B cell (primary cell): Measurements from ENCODE around the gene GPR83. TPM values are rescaled to one million over a fixed set of nuclear protein-coding genes. Genes with fewer than 3 reads are reported as not detected.

Source experiments
- ATAC-seq: fragments of 200-7000 bp; cut with Tn5 transposase; one replicate; pipeline ENCODE4 v1.10.0; 2021; ENCODE audit warnings: low read depth, mild to moderate bottlenecking, moderate number of reproducible peaks, moderate library complexity
- CTCF ChIA-PET: fragments of 350-600 bp; sonication (Branson Sonifier 250); formaldehyde crosslinking; loops from one replicate; lab custom pipeline; 2021; ENCODE audit warnings: antibody characterized with exemption, inconsistent platforms; lab: Charles Lee
- POLR2A ChIA-PET: fragments of 350-600 bp; sonication (Branson Sonifier 250); formaldehyde crosslinking; loops from one replicate; lab custom pipeline; 2021; ENCODE audit warnings: antibody characterized with exemption; lab: Charles Lee
- DNase-seq: peaks from one replicate; pipeline ENCODE4 v3.0.0; 2013
- H2AFZ ChIP-seq: 2 replicates; pipeline ENCODE4 v1.6.1; 2012; ENCODE audit warnings: mild to moderate bottlenecking, low read depth, low read length; ENCODE audit not compliant: insufficient read depth, poor library complexity, severe bottlenecking
- H3K27ac ChIP-seq, 2 donors: 1 replicate in 1 of 2; 2 replicates in 1 of 2; pipeline ENCODE4 v1.5.1; 2012 to 2013; ENCODE audit warnings: low read length in 2 of 2, mild to moderate bottlenecking in 2 of 2, moderate library complexity in 1 of 2
- H3K27me3 ChIP-seq, 4 experiments: fragments of 200-600 bp in 1 of 4; sonication (generic) in 1 of 4; replicated peaks in 1 of 4; 1 replicate in 2 of 4; 2 replicates in 2 of 4; pipeline versions ENCODE4 v1.6.1 to v1.7.0; 2013 to 2016; ENCODE audit warnings: low read length in 3 of 4, mild to moderate bottlenecking in 2 of 4, mixed read lengths in 1 of 4, moderate library complexity in 1 of 4; ENCODE audit not compliant: insufficient read depth in 4 of 4, control insufficient read depth in 3 of 4; ENCODE audit errors: control extremely low read depth in 1 of 4
- H3K36me3 ChIP-seq, 2 experiments: replicated peaks in 1 of 2; 1 replicate in 1 of 2; 2 replicates in 1 of 2; pipeline versions ENCODE4 v1.6.1 to v1.7.1; 2013; ENCODE audit warnings: low read length in 1 of 2; ENCODE audit not compliant: insufficient read depth in 2 of 2, control insufficient read depth in 1 of 2; ENCODE audit errors: control extremely low read depth in 1 of 2, extremely low read depth in 1 of 2
- H3K4me1 ChIP-seq, 2 donors: fragments of 200-600 bp in 1 of 2; sonication (generic) in 1 of 2; 1 replicate in 1 of 2; 2 replicates in 1 of 2; pipeline versions ENCODE4 v1.5.1 to v1.6.1; 2013 to 2017; ENCODE audit warnings: low read length in 2 of 2; ENCODE audit not compliant: control insufficient read depth in 2 of 2, insufficient read depth in 2 of 2
- H3K4me2 ChIP-seq: replicated peaks from 2 replicates; pipeline ENCODE3; 2012; ENCODE audit warnings: mild to moderate bottlenecking, low read depth, low read length; ENCODE audit not compliant: poor library complexity, severe bottlenecking
- H3K4me3 ChIP-seq, 5 experiments: fragments of 200-600 bp in 1 of 5; sonication (generic) in 1 of 5; 1 replicate in 3 of 5; 2 replicates in 2 of 5; pipeline versions ENCODE4 v1.5.1 to v1.7.0; 2011 to 2016; ENCODE audit warnings: low read length in 4 of 5, mild to moderate bottlenecking in 4 of 5, low read depth in 2 of 5, control low read depth in 1 of 5, moderate library complexity in 1 of 5; ENCODE audit not compliant: insufficient read depth in 1 of 5; ENCODE audit errors: control extremely low read depth in 1 of 5, extremely low read depth in 1 of 5
- H3K79me2 ChIP-seq: fragments of 200-600 bp; sonication (generic); one replicate; pipeline ENCODE4 v1.6.0; 2016; ENCODE audit warnings: low read length; ENCODE audit not compliant: control insufficient read depth, insufficient read depth
- H3K9ac ChIP-seq: fragments of 200-600 bp; sonication (generic); 2 replicates; pipeline ENCODE4 v1.6.1; 2017; ENCODE audit warnings: mild to moderate bottlenecking, low read length, moderate library complexity
- H3K9me3 ChIP-seq, 3 donors: one replicate each; pipeline versions ENCODE4 v1.6.1 to v1.7.1; 2013; ENCODE audit warnings: low read length in 2 of 3; ENCODE audit not compliant: control insufficient read depth in 2 of 3, insufficient read depth in 1 of 3; ENCODE audit errors: control extremely low read depth in 1 of 3
- H4K20me1 ChIP-seq: 2 replicates; pipeline ENCODE4 v1.6.0; 2012; ENCODE audit warnings: mild to moderate bottlenecking, low read length; ENCODE audit not compliant: insufficient read depth, control insufficient read depth, poor library complexity, severe bottlenecking
- H3K27ac Mint-ChIP-seq: one replicate; pipeline ENCODE4 v1.8.0; 2021; ENCODE audit warnings: mixed read lengths
- H3K27me3 Mint-ChIP-seq: one replicate; pipeline ENCODE4 v1.8.0; 2021; ENCODE audit warnings: mixed read lengths
- H3K4me1 Mint-ChIP-seq: one replicate; pipeline ENCODE4 v1.8.0; 2021; ENCODE audit warnings: mixed read lengths
- H3K4me3 Mint-ChIP-seq: one replicate; pipeline ENCODE4 v1.8.0; 2021; ENCODE audit warnings: mixed read lengths
- H3K9me3 Mint-ChIP-seq: one replicate; pipeline ENCODE4 v1.8.0; 2022; ENCODE audit warnings: mixed read lengths; ENCODE audit not compliant: insufficient read depth
- CTCF ChIP-seq: fragments of 200-600 bp; IDR thresholded peaks from one replicate; pipeline ENCODE4 v1.8.0; 2022; ENCODE audit warnings: antibody characterized with exemption, mild to moderate bottlenecking
- EZH2 ChIP-seq: IDR thresholded peaks from 2 replicates; pipeline ENCODE4 v1.6.1; 2012; ENCODE audit warnings: borderline replicate concordance, low read depth, mild to moderate bottlenecking, moderate library complexity, low read length; ENCODE audit not compliant: insufficient read depth, poor library complexity, severe bottlenecking
- WGBS: methylation state at CpG from one replicate; pipeline ENCODE4 v1.1.5; 2013; ENCODE audit warnings: missing lambda C conversion rate; ENCODE audit not compliant: insufficient coverage; 5-methylcytosine and 5-hydroxymethylcytosine counted together
- intact Hi-C: fragments of 100-400 bp; cut with micrococcal nuclease; formaldehyde crosslinking; loops from one replicate; pipeline ENCODE4 v1.10.0; 2022
- polyA plus RNA-seq: library from polyadenylated mRNA; depleted of rRNA; stranded (reverse); fragments of >200 nt; gene quantifications from 2 replicates; pipeline ENCODE4 v1.2.3, GENCODE V29; 2012
- total RNA-seq, 2 donors: library from RNA; stranded (reverse); fragments of 120-200 nt in 1 of 2; gene quantifications; 1 replicate in 1 of 2; 2 replicates in 1 of 2; pipeline versions ENCODE4 v1.2.3 to v1.2.4, GENCODE V29; 2013 to 2022

The GPR83 gene
- total and polyA plus RNA-seq, 2 donors (not counting 1 experiment from before 2014, with no cell fraction given), result 0.28 to 0.37 TPM

GRCh38 chr11:94405062-94405833 lies 4.0 kb upstream of the GPR83 start:
- 93% methylated on average over 4 of the region's 4 CpGs for WGBS
- H3K9ac ChIP-seq, result no peak overlapping the region

More at GRCh38 chr11:94405062-94405833, 4.0 kb upstream of the GPR83 start:
- intact Hi-C loops, result no loop called here
- Histone ChIP-seq H3K4me3 (no peak overlapping the region), H3K4me2 (no peak overlapping the region), H2AFZ (no peak overlapping the region), H3K27ac (no peak overlapping the region), H3K36me3 (no peaks in the 10 kb centered on the region), H4K20me1 (no peaks in the 10 kb centered on the region), H3K27me3 (peaks cover 0 to 13% (median 3%) of the 10 kb centered on the region in 4 experiments), H3K79me2 (no peaks in the 10 kb centered on the region), H3K4me1 (peaks cover 3 to 10% of the 10 kb centered on the region in 2 donors), H3K9me3 (peaks cover 0 to 4% (median 0%) of the 10 kb centered on the region in 3 donors)
- DNase-seq (no peak), ATAC-seq (no peak)
- peaks cover 9% of the 10 kb centered on the region for H3K4me1 Mint-ChIP-seq
- H3K9me3 Mint-ChIP-seq, result peaks cover 10% of the 10 kb centered on the region
- ChIA-PET POLR2A (no interaction called here), CTCF (no interaction called here)
- no peak overlapping the region for H3K4me3 Mint-ChIP-seq
- H3K27me3 Mint-ChIP-seq, result peaks cover 24% of the 10 kb centered on the region
- no peak overlapping the region for H3K27ac Mint-ChIP-seq
- no peak for TF ChIP-seq CTCF
- TF ChIP-seq EZH2, result no peak
